HepG2 (cell line): ENCODE measurements around the gene PRKCD. TPM values are rescaled to one million over a fixed set of nuclear protein-coding genes. Genes with fewer than 3 reads are reported as not detected.

Experiments
- ATAC-seq: fragments of 200-7000 bp; cut with Tn5 transposase; 3 replicates; pipeline ENCODE4 v1.9.1; 2020; ENCODE audit warnings: mild to moderate bottlenecking, moderate library complexity
- BruUV-seq: library from RNA; stranded (reverse); fragments of 400-500 nt; replicated peaks from 2 replicates; lab custom pipeline; 2021; lab: Mats Ljungman, UMichigan
- CTCF ChIA-PET: fragments of 300-600 bp; formaldehyde crosslinking; extraction: SDS; loops from one replicate; lab custom pipeline; 2021; ENCODE audit warnings: low total read pairs, inconsistent platforms, low intra/inter-chr PET ratio; lab: Yijun Ruan, JAX
- POLR2A ChIA-PET: fragments of 350-600 bp; sonication (Branson Sonifier 250); formaldehyde crosslinking; loops from one replicate; lab custom pipeline; 2020; ENCODE audit warnings: antibody characterized with exemption, inconsistent platforms; lab: Yijun Ruan, JAX
- DNase-seq: peaks from one replicate; pipeline ENCODE4 v3.0.0-alpha.2; 2015; ENCODE audit warnings: low spot score
- FAIRE-seq: peaks from 3 replicates; lab custom pipeline; 2011; peaks lifted over from hg19 to GRCh38; lab: Jason Lieb, UNC
- H2AFZ ChIP-seq: one replicate; pipeline ENCODE4 v1.6.1; 2011; ENCODE audit warnings: low read length, inconsistent platforms
- H3K27ac ChIP-seq: fragments of 300-600 bp; 3 replicates; pipeline ENCODE4 v1.8.0; 2011; ENCODE audit warnings: mixed run types, mild to moderate bottlenecking, mixed read lengths, low read length, inconsistent platforms; ENCODE audit not compliant: insufficient read depth; ENCODE audit errors: extremely low read length
- H3K27me3 ChIP-seq, 2 experiments: fragments of 200-600 bp in 1 of 2; 2 replicates in 1 of 2; 3 replicates in 1 of 2; pipeline versions ENCODE4 v1.6.0 to v1.8.0; 2011; ENCODE audit warnings: low read length in 2 of 2, mild to moderate bottlenecking in 2 of 2, moderate library complexity in 2 of 2, inconsistent platforms in 1 of 2; ENCODE audit not compliant: insufficient read depth in 2 of 2, control insufficient read depth in 1 of 2
- H3K36me3 ChIP-seq, 2 experiments: fragments of 200-600 bp in 1 of 2; replicated peaks in 1 of 2; 2 replicates in 1 of 2; 3 replicates in 1 of 2; pipeline versions ENCODE4 v1.5.1 to v1.8.0; 2011; ENCODE audit warnings: low read length in 2 of 2, inconsistent platforms in 1 of 2; ENCODE audit not compliant: insufficient read depth in 2 of 2, control insufficient read depth in 1 of 2
- H3K4me1 ChIP-seq: 2 replicates; pipeline ENCODE4 v1.5.1; 2012; ENCODE audit warnings: low read length, inconsistent platforms; ENCODE audit not compliant: insufficient read depth
- H3K4me2 ChIP-seq: 2 replicates; pipeline ENCODE4 v1.6.0; 2011; ENCODE audit warnings: low read depth, low read length, inconsistent platforms
- H3K4me3 ChIP-seq, 3 experiments: fragments of 200-600 bp in 1 of 3; sonication (generic), shearing (Covaris generic) in 1 of 3; replicated peaks in 1 of 3; 2 replicates each; pipeline ENCODE4 v1.5.1; 2011 to 2016; ENCODE audit warnings: low read length in 3 of 3, inconsistent platforms in 2 of 3, low read depth in 2 of 3, mild to moderate bottlenecking in 2 of 3, control low read depth in 1 of 3, mixed read lengths in 1 of 3; ENCODE audit not compliant: insufficient read depth in 1 of 3
- H3K79me2 ChIP-seq: one replicate; pipeline ENCODE4 v1.6.1; 2011; ENCODE audit warnings: low read length, inconsistent platforms; ENCODE audit not compliant: insufficient read depth
- H3K9ac ChIP-seq: 2 replicates; pipeline ENCODE4 v1.6.0; 2011; ENCODE audit warnings: mild to moderate bottlenecking, low read depth, low read length, inconsistent platforms; ENCODE audit not compliant: insufficient read depth
- H3K9me3 ChIP-seq: 2 replicates; pipeline ENCODE4 v1.5.1; 2012; ENCODE audit warnings: mild to moderate bottlenecking, low read length
- H4K20me1 ChIP-seq: 2 replicates; pipeline ENCODE4 v1.6.0; 2011; ENCODE audit warnings: inconsistent platforms, mild to moderate bottlenecking, low read length, moderate library complexity; ENCODE audit not compliant: insufficient read depth
- CTCF ChIP-seq: sonication (generic); formaldehyde crosslinking; IDR thresholded peaks from 2 replicates; pipeline ENCODE4 v1.5.0; 2020; ENCODE audit warnings: mild to moderate bottlenecking, missing genetic modification reagents, moderate library complexity
- NBN ChIP-seq: fragments of 450-650 bp; conservative IDR thresholded peaks from 2 replicates; pipeline ENCODE4 v1.6.1; 2017
- STAG1 ChIP-seq: sonication (generic); formaldehyde crosslinking; IDR thresholded peaks from 2 replicates; pipeline ENCODE4 v1.4.0; 2020; ENCODE audit warnings: missing genetic modification reagents
- ZHX2 ChIP-seq, 2 experiments: sonication (generic) in 1 of 2; formaldehyde crosslinking in 1 of 2; IDR thresholded peaks; 2 replicates each; pipeline versions ENCODE4 v1.6.1 to v1.9.0; 2014 to 2022; ENCODE audit warnings: antibody characterized with exemption in 1 of 2, borderline replicate concordance in 1 of 2, inconsistent platforms in 1 of 2, low read depth in 1 of 2, missing genetic modification reagents in 1 of 2
- ZNF614 ChIP-seq: IDR thresholded peaks from 2 replicates; pipeline ENCODE4 v1.6.1; 2018; ENCODE audit warnings: missing biosample characterization, missing genetic modification reagents, inconsistent platforms, borderline replicate concordance
- ZNF644 ChIP-seq: IDR thresholded peaks from 2 replicates; pipeline ENCODE4 v1.6.1; 2016; ENCODE audit warnings: low read depth
- ZSCAN21 ChIP-seq: sonication (generic); formaldehyde crosslinking; IDR thresholded peaks from 2 replicates; pipeline ENCODE4 v1.8.0; 2022; ENCODE audit warnings: mild to moderate bottlenecking, missing genetic modification reagents, moderate library complexity, borderline replicate concordance
- WGBS: methylation state at CpG from one replicate; pipeline ENCODE4 v1.1.6; 2017; ENCODE audit warnings: low lambda C conversion rate; 5-methylcytosine and 5-hydroxymethylcytosine counted together
- in situ Hi-C: cut with HindIII; loops from 2 replicates; pipeline ENCODE4 v1.10.0; 2017; ENCODE audit warnings: low pct_unique_long_range_greater_than_20kb; ENCODE audit not compliant: extremely low pct_ligation_motif_present
- intact Hi-C: fragments of 100-400 bp; cut with micrococcal nuclease; formaldehyde crosslinking; loops from one replicate; pipeline ENCODE4 v1.10.0; 2022; ENCODE audit not compliant: unreplicated experiment
- polyA plus RNA-seq, 8 experiments: library from polyadenylated mRNA; depleted of rRNA in 3 of 8; stranded (reverse) in 7 of 8; unstranded in 1 of 8; fragments of >200 nt; fragmentation: Illumina TruSeq in 4 of 8; extraction: Trizol in 4 of 8; gene quantifications; 2 replicates each; pipeline versions ENCODE4 v1.2.1 to v1.2.3, GENCODE V29; 2011 to 2016; ENCODE audit warnings: low read depth in 4 of 8, missing spikeins in 1 of 8, mixed read lengths in 1 of 8; ENCODE audit not compliant: insufficient read depth in 1 of 8
- total RNA-seq, 5 experiments: library from RNA; depleted of rRNA; stranded (reverse); fragments of >200 nt; fragmentation: Illumina TruSeq; extraction: Trizol; gene quantifications; 2 replicates each; pipeline ENCODE4 v1.2.3, GENCODE V29; 2016; ENCODE audit warnings: low read depth in 1 of 5
- TF ChIP-seq, protein P1 (sequence below): sonication (generic); formaldehyde crosslinking; IDR thresholded peaks from 2 replicates; pipeline ENCODE4 v1.8.1; 2022; ENCODE audit warnings: low read depth, mild to moderate bottlenecking, missing genetic modification reagents
- TF ChIP-seq, protein P2 (sequence below): sonication (generic); formaldehyde crosslinking; IDR thresholded peaks from 2 replicates; pipeline ENCODE4 v1.5.0; 2020; ENCODE audit warnings: mild to moderate bottlenecking, missing genetic modification reagents

The PRKCD gene
- total and polyA plus RNA-seq, 2 of the 13 experiments (the other 11 are each of a cell fraction or from before 2014, with no cell fraction given) = 1.6 to 40.7 TPM

GRCh38 chr3:53198256-53198977 is 37.4 kb downstream of the PRKCD start:
- 0 out of 6 replicates have a peak overlapping the region, but pooled peaks of 1 of the 3 experiments have one; percentile 19 for H3K4me3 ChIP-seq
- intact Hi-C loops (loop anchor here (5.0 kb wide), 1 partner anchor 514 kb away; no protein-coding TSS in a partner anchor), in situ Hi-C loops (loop anchor here (5.0 kb wide), 1 partner anchor 66 kb away; the partner anchor contains the start of gene RFT1)
- FAIRE-seq (no peak), DNase-seq (no peak), ATAC-seq (peak; percentile 41)
- no peak overlapping the region for H3K27ac ChIP-seq
- CTCF ChIA-PET = interaction anchor here (0.9 to 3.4 kb wide), 3 partner anchors 64 to 86 kb away, joined by 3 to 81 read pairs (median 4); no protein-coding TSS in a partner anchor
- H4K20me1 ChIP-seq = no peaks in the 10 kb centered on the region
- H3K4me2 ChIP-seq = peak overlapping the region; percentile 54
- no peak overlapping the region for H3K9ac ChIP-seq
- BruUV-seq = no TSS peak
- no peaks in the 10 kb centered on the region for H3K9me3 ChIP-seq
- no peaks in the 10 kb centered on the region for H3K79me2 ChIP-seq
- H3K36me3 ChIP-seq = no peaks in the 10 kb centered on the region
- POLR2A ChIA-PET = interaction anchor here (1.1 kb wide), 1 partner anchor 23 kb away, joined by 4 read pairs; no protein-coding TSS in a partner anchor
- peaks cover 38% of the 10 kb centered on the region for H3K4me1 ChIP-seq
- WGBS = 70% methylated on average over 4 of the region's 10 CpGs
- H3K27me3 ChIP-seq = no peaks in the 10 kb centered on the region
- no peak overlapping the region for H2AFZ ChIP-seq
- TF ChIP-seq ZSCAN21 (CRISPR knock-in tag) (no peak), NBN (no peak), STAG1 (CRISPR knock-in tag) (peak; percentile 39; the same call in 1 of the 2 replicates), ZHX2 (IDR thresholded peaks at IDR 0.05; ENCODE audit: low read depth) (no peak), ZHX2 (CRISPR knock-in tag; IDR thresholded peaks at IDR 0.05; ENCODE audit: borderline replicate concordance) (no peak), CTCF (CRISPR knock-in tag) (peak; percentile 60), ZNF644 (CRISPR knock-in tag) (no peak), ZNF614 (no peak)
- TF ChIP-seq, protein P1, sequence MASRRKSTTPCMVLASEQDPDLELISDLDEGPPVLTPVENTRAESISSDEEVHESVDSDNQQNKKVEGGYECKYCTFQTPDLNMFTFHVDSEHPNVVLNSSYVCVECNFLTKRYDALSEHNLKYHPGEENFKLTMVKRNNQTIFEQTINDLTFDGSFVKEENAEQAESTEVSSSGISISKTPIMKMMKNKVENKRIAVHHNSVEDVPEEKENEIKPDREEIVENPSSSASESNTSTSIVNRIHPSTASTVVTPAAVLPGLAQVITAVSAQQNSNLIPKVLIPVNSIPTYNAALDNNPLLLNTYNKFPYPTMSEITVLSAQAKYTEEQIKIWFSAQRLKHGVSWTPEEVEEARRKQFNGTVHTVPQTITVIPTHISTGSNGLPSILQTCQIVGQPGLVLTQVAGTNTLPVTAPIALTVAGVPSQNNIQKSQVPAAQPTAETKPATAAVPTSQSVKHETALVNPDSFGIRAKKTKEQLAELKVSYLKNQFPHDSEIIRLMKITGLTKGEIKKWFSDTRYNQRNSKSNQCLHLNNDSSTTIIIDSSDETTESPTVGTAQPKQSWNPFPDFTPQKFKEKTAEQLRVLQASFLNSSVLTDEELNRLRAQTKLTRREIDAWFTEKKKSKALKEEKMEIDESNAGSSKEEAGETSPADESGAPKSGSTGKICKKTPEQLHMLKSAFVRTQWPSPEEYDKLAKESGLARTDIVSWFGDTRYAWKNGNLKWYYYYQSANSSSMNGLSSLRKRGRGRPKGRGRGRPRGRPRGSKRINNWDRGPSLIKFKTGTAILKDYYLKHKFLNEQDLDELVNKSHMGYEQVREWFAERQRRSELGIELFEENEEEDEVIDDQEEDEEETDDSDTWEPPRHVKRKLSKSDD (CRISPR knock-in tag) = no peak
- TF ChIP-seq, protein P2, sequence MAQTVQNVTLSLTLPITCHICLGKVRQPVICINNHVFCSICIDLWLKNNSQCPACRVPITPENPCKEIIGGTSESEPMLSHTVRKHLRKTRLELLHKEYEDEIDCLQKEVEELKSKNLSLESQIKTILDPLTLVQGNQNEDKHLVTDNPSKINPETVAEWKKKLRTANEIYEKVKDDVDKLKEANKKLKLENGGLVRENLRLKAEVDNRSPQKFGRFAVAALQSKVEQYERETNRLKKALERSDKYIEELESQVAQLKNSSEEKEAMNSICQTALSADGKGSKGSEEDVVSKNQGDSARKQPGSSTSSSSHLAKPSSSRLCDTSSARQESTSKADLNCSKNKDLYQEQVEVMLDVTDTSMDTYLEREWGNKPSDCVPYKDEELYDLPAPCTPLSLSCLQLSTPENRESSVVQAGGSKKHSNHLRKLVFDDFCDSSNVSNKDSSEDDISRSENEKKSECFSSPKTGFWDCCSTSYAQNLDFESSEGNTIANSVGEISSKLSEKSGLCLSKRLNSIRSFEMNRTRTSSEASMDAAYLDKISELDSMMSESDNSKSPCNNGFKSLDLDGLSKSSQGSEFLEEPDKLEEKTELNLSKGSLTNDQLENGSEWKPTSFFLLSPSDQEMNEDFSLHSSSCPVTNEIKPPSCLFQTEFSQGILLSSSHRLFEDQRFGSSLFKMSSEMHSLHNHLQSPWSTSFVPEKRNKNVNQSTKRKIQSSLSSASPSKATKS (CRISPR knock-in tag) = no peak
